GM23338 (cell line): ENCODE results near the gene PTP4A2. TPM values are rescaled to one million over a fixed set of nuclear protein-coding genes. Genes with fewer than 3 reads are reported as not detected.

ENCODE experiments used
- ATAC-seq: fragments of 200-7000 bp; cut with Tn5 transposase; 3 replicates; pipeline ENCODE4 v1.9.1; 2020
- DNase-seq: peaks from one replicate; pipeline ENCODE4 v3.0.0-alpha.2; 2015; ENCODE audit warnings: low spot score
- H2AFZ ChIP-seq: fragments of 200-600 bp; sonication (generic); 2 replicates; pipeline ENCODE4 v1.8.0; 2016; ENCODE audit warnings: antibody characterized with exemption, mild to moderate bottlenecking, moderate library complexity
- H3F3A ChIP-seq: fragments of 200-600 bp; sonication (generic); replicated peaks from 2 replicates; pipeline ENCODE4 v1.8.0; 2017; ENCODE audit warnings: antibody characterized with exemption, mixed run types, low read depth
- H3K27ac ChIP-seq: fragments of 200-600 bp; sonication (generic); 2 replicates; pipeline ENCODE4 v1.6.1; 2016; ENCODE audit warnings: low read depth
- H3K27me3 ChIP-seq: fragments of 200-600 bp; sonication (generic); 2 replicates; pipeline ENCODE4 v1.8.0; 2016; ENCODE audit warnings: mild to moderate bottlenecking, mixed run types, moderate library complexity; ENCODE audit not compliant: insufficient read depth
- H3K36me3 ChIP-seq: fragments of 200-600 bp; sonication (generic); 2 replicates; pipeline ENCODE4 v1.8.0; 2016; ENCODE audit warnings: mild to moderate bottlenecking; ENCODE audit not compliant: insufficient read depth
- H3K4me1 ChIP-seq: fragments of 200-600 bp; sonication (generic); 2 replicates; pipeline ENCODE4 v1.8.0; 2016; ENCODE audit warnings: mild to moderate bottlenecking, moderate library complexity; ENCODE audit not compliant: insufficient read depth
- H3K4me2 ChIP-seq: fragments of 200-600 bp; sonication (generic); 2 replicates; pipeline ENCODE4 v1.7.1; 2017; ENCODE audit warnings: mixed run types
- H3K4me3 ChIP-seq: fragments of 200-600 bp; sonication (generic); 2 replicates; pipeline ENCODE4 v1.6.1; 2016; ENCODE audit warnings: mixed run types
- H3K79me2 ChIP-seq: fragments of 200-600 bp; sonication (generic); replicated peaks from 2 replicates; pipeline ENCODE4 v1.8.0; 2017; ENCODE audit warnings: mild to moderate bottlenecking; ENCODE audit not compliant: insufficient read depth
- H3K9me2 ChIP-seq: fragments of 200-600 bp; sonication (generic); 2 replicates; pipeline ENCODE4 v1.8.0; 2017; ENCODE audit not compliant: insufficient read depth
- H4K20me1 ChIP-seq: fragments of 200-600 bp; sonication (generic); replicated peaks from 2 replicates; pipeline ENCODE4 v1.8.0; 2017; ENCODE audit warnings: mild to moderate bottlenecking; ENCODE audit not compliant: insufficient read depth
- H3K27ac Mint-ChIP-seq: 2 replicates; pipeline ENCODE4 v1.8.0; 2020; ENCODE audit warnings: inconsistent platforms, mild to moderate bottlenecking, moderate library complexity, mixed read lengths
- H3K27me3 Mint-ChIP-seq: 3 replicates; pipeline ENCODE4 v1.8.0; 2022; ENCODE audit warnings: low read depth, mild to moderate bottlenecking, moderate library complexity, mixed read lengths, inconsistent platforms; ENCODE audit not compliant: insufficient read depth, poor library complexity
- H3K36me3 Mint-ChIP-seq: 3 replicates; pipeline ENCODE4 v1.8.0; 2021; ENCODE audit warnings: low read depth, mild to moderate bottlenecking, inconsistent platforms, moderate library complexity, mixed read lengths
- H3K4me1 Mint-ChIP-seq: 3 replicates; pipeline ENCODE4 v1.8.0; 2020; ENCODE audit warnings: mild to moderate bottlenecking, inconsistent platforms, mixed read lengths
- H3K4me3 Mint-ChIP-seq: 3 replicates; pipeline ENCODE4 v1.8.0; 2021; ENCODE audit warnings: moderate library complexity, mild to moderate bottlenecking, inconsistent platforms, mixed read lengths
- H3K9me3 Mint-ChIP-seq: 3 replicates; pipeline ENCODE4 v1.8.0; 2020; ENCODE audit warnings: moderate library complexity, mild to moderate bottlenecking, inconsistent platforms, mixed read lengths
- CREB1 ChIP-seq: fragments of 250-450 bp; sonication (Bioruptor Pico); IDR thresholded peaks from 2 replicates; pipeline ENCODE4 v1.5.0; 2020; ENCODE audit warnings: low read depth, mild to moderate bottlenecking, moderate library complexity
- CTCF ChIP-seq, 2 experiments: fragments of 200-600 bp in 1 of 2; sonication (generic) in 1 of 2; conservative IDR thresholded peaks; 2 replicates each; pipeline versions ENCODE4 v1.5.1 to v1.6.1; 2016 to 2017; ENCODE audit warnings: antibody characterized with exemption in 2 of 2, low read depth in 2 of 2, mild to moderate bottlenecking in 2 of 2, moderate library complexity in 1 of 2
- ETS1 ChIP-seq: IDR thresholded peaks from 2 replicates; pipeline ENCODE4 v1.6.1; 2016; ENCODE audit warnings: antibody characterized with exemption
- EZH2 ChIP-seq: fragments of 200-600 bp; sonication (generic); IDR thresholded peaks from one replicate; pipeline ENCODE4 v1.8.0; 2017; ENCODE audit warnings: antibody characterized with exemption, mild to moderate bottlenecking, low read depth; ENCODE audit not compliant: unreplicated experiment
- EZH2phosphoT487 ChIP-seq: fragments of 200-600 bp; sonication (generic); IDR thresholded peaks from one replicate; pipeline ENCODE4 v1.8.1; 2018; ENCODE audit warnings: antibody characterized with exemption; ENCODE audit not compliant: unreplicated experiment
- JUNB ChIP-seq: IDR thresholded peaks from one replicate; pipeline ENCODE4 v1.6.1; 2016; ENCODE audit warnings: antibody characterized with exemption; ENCODE audit not compliant: unreplicated experiment
- NANOG ChIP-seq: IDR thresholded peaks from 2 replicates; pipeline ENCODE4 v1.6.1; 2016; ENCODE audit warnings: antibody characterized with exemption, borderline replicate concordance
- POLR2AphosphoS5 ChIP-seq: IDR thresholded peaks from 2 replicates; pipeline ENCODE4 v1.6.1; 2016; ENCODE audit warnings: antibody characterized with exemption, low read depth
- REST ChIP-seq: IDR thresholded peaks from one replicate; pipeline ENCODE4 v1.6.1; 2018; ENCODE audit warnings: antibody characterized with exemption; ENCODE audit not compliant: unreplicated experiment
- STAT1 ChIP-seq: IDR thresholded peaks from one replicate; pipeline ENCODE4 v1.6.1; 2016; ENCODE audit warnings: antibody characterized with exemption; ENCODE audit not compliant: unreplicated experiment
- ZNF114 ChIP-seq: fragments of 250-450 bp; sonication (Bioruptor Pico); IDR thresholded peaks from 2 replicates; pipeline ENCODE4 v1.5.0; 2020; ENCODE audit warnings: mild to moderate bottlenecking, moderate library complexity
- ZNF331 ChIP-seq: fragments of 250-450 bp; sonication (Bioruptor Pico); IDR thresholded peaks from 2 replicates; pipeline ENCODE4 v1.5.0; 2020; ENCODE audit warnings: low read depth, mild to moderate bottlenecking, moderate library complexity
- ZNF462 ChIP-seq: fragments of 250-450 bp; sonication (Bioruptor Pico); IDR thresholded peaks from 2 replicates; pipeline ENCODE4 v1.5.0; 2020; ENCODE audit warnings: mild to moderate bottlenecking, moderate library complexity
- polyA plus RNA-seq: library from polyadenylated mRNA; unstranded; fragments of >200 nt; fragmentation: Nextera tagmentation; extraction: Ambion mirVana; gene quantifications from 2 replicates; pipeline ENCODE4 v1.2.1, GENCODE V29; 2016
- total RNA-seq: library from RNA; depleted of rRNA; stranded (reverse); fragments of >200 nt; shearing (Covaris generic); gene quantifications from 2 replicates; pipeline ENCODE4 v1.2.3, GENCODE V29; 2014

Gene PTP4A2
- total and polyA plus RNA-seq, 2 experiments from 2014 or later = 153 to 260 TPM

GRCh38 chr1:31891280-31891679 lies 46.9 kb downstream of the PTP4A2 start:
- Histone ChIP-seq H3K79me2 (no peaks in the 10 kb centered on the region), H3K4me3 (no peak overlapping the region), H2AFZ (no peak overlapping the region), H4K20me1 (no peaks in the 10 kb centered on the region), H3K9me2 (no peaks in the 10 kb centered on the region), H3F3A (no peaks in the 10 kb centered on the region), H3K4me1 (peaks cover 5% of the 10 kb centered on the region; the same call in 1 of the 2 replicates), H3K36me3 (no peaks in the 10 kb centered on the region), H3K27me3 (no peaks in the 10 kb centered on the region), H3K4me2 (no peak overlapping the region), H3K27ac (no peak overlapping the region)
- Mint-ChIP-seq H3K27ac (no peak overlapping the region), H3K4me1 (0 out of 3 replicates have a peak, but pooled peaks cover 4% of the 10 kb centered on the region), H3K9me3 (no peaks in the 10 kb centered on the region), H3K36me3 (no peaks in the 10 kb centered on the region), H3K4me3 (no peak overlapping the region), H3K27me3 (no peaks in the 10 kb centered on the region)
- TF ChIP-seq STAT1 (no peak), ZNF114 (CRISPR knock-in tag) (no peak), NANOG (no peak), EZH2 (no peak), CREB1 (CRISPR knock-in tag) (no peak), REST (no peak), POLR2AphosphoS5 (no peak), JUNB (no peak), ZNF462 (CRISPR knock-in tag) (no peak), ETS1 (no peak), EZH2phosphoT487 (no peak), CTCF (conservative IDR thresholded peaks at IDR 0.05; ENCODE audit: low read depth in 2 of 2) (no peak), ZNF331 (CRISPR knock-in tag) (no peak)
- ATAC-seq = no peak
- DNase-seq = no peak
